ENCODE data around the gene PSMA4. TPM values are rescaled to one million over a fixed set of nuclear protein-coding genes. Genes with fewer than 3 reads are reported as not detected.

The PSMA4 gene
- total RNA-seq, 2 donors from 2014 or later: 33.6 to 51.6 TPM

DNA sequence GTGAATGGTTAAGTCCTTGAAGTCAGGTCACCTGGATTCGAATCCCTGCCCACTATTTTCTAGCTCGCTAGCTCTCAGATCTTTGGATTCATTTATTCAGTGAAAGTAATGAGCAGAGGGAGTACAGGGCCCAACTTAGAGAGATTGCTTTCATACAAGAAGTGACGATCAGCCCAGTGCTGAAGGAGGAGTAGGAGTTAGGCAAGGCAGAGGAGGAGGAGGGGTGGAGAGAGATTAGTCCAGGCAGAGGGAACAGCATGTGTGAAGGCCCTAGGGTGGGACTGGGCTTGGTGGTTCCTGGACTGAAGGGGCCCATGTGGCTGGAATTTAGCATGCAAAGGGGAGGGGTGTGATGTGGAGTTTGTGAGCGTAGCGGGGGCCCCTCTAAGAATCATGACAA is 21.2 kb downstream of the PSMA4 start:
- DNase-seq (no peak), ATAC-seq (no peak)
- Histone ChIP-seq H3K36me3 (replicated peaks in 1 of 2; ENCODE audit: insufficient read depth in 1 of 2, low read depth in 2 of 2) (no peaks in the 10 kb centered on the region), H3K4me3 (no peak overlapping the region), H3K27me3 (no peaks in the 10 kb centered on the region), H3K4me1 (peaks cover 14% of the 10 kb centered on the region), H3K27ac (no peak overlapping the region), H3K9me3 (no peaks in the 10 kb centered on the region)
- WGBS, 2 donors: 73 to 84% methylated on average over 5 of the region's 5 CpGs
- TF ChIP-seq POLR2A (IDR thresholded peaks at IDR 0.05): no peak
- TF ChIP-seq, protein P1, sequence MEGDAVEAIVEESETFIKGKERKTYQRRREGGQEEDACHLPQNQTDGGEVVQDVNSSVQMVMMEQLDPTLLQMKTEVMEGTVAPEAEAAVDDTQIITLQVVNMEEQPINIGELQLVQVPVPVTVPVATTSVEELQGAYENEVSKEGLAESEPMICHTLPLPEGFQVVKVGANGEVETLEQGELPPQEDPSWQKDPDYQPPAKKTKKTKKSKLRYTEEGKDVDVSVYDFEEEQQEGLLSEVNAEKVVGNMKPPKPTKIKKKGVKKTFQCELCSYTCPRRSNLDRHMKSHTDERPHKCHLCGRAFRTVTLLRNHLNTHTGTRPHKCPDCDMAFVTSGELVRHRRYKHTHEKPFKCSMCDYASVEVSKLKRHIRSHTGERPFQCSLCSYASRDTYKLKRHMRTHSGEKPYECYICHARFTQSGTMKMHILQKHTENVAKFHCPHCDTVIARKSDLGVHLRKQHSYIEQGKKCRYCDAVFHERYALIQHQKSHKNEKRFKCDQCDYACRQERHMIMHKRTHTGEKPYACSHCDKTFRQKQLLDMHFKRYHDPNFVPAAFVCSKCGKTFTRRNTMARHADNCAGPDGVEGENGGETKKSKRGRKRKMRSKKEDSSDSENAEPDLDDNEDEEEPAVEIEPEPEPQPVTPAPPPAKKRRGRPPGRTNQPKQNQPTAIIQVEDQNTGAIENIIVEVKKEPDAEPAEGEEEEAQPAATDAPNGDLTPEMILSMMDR (IDR thresholded peaks at IDR 0.05): no peak
- intact Hi-C loops (cut with DNase I): no loop called here

GRCh38 chr15:78563092-78563491 is 22.8 kb downstream of the PSMA4 start:
- ATAC-seq: no peak
- no peaks in the 10 kb centered on the region for H3K9me3 ChIP-seq
- WGBS, 2 donors: 87 to 94% methylated on average over 2 of the region's 2 CpGs
- no peaks in the 10 kb centered on the region for H3K27me3 ChIP-seq
- no peak overlapping the region for H3K4me3 ChIP-seq
- no peak for TF ChIP-seq POLR2A (IDR thresholded peaks at IDR 0.05)
- TF ChIP-seq, protein P1 (IDR thresholded peaks at IDR 0.05): no peak
- H3K36me3 ChIP-seq (replicated peaks in 1 of 2; ENCODE audit: insufficient read depth in 1 of 2, low read depth in 2 of 2): no peaks in the 10 kb centered on the region
- peaks cover 17% of the 10 kb centered on the region for H3K4me1 ChIP-seq
- intact Hi-C loops (cut with DNase I): no loop called here
- DNase-seq: no peak
- H3K27ac ChIP-seq: no peak overlapping the region

GRCh38 chr15:78564743-78565096 is 24.5 kb downstream of the PSMA4 start:
- Histone ChIP-seq H3K4me1 (peaks cover 17% of the 10 kb centered on the region), H3K36me3 (replicated peaks in 1 of 2; ENCODE audit: insufficient read depth in 1 of 2, low read depth in 2 of 2) (no peaks in the 10 kb centered on the region), H3K27me3 (no peaks in the 10 kb centered on the region), H3K4me3 (no peak overlapping the region), H3K27ac (peak overlapping the region in 1 of 4 donors; percentile 28), H3K9me3 (no peaks in the 10 kb centered on the region)
- TF ChIP-seq POLR2A (IDR thresholded peaks at IDR 0.05): no peak
- TF ChIP-seq, protein P1 (IDR thresholded peaks at IDR 0.05): no peak
- intact Hi-C loops (cut with DNase I): no loop called here
- 56 to 65% methylated on average over 11 of the region's 11 CpGs for WGBS, 2 donors
- no peak for ATAC-seq
- no peak for DNase-seq

GRCh38 chr15:78565097-78565950 is 25.1 kb downstream of the PSMA4 start, which contains the start of gene CHRNA5:
CHRNA5 (plus strand) TSS chr15:78565520; CDS start chr15:78565720, 200 bp downstream.
- peak; percentile 89 to 98 (median 97) for DNase-seq
- H3K27ac ChIP-seq: peak within 1 kb of the TSS; percentile 28 to 75 (median 54)
- H3K9me3 ChIP-seq: no peaks in the 10 kb centered on the region
- H3K36me3 ChIP-seq (replicated peaks in 1 of 2; ENCODE audit: insufficient read depth in 1 of 2, low read depth in 2 of 2): no peaks in the 10 kb centered on the region
- peak; percentile 49 to 61 (median 55) for TF ChIP-seq POLR2A (IDR thresholded peaks at IDR 0.05)
- TF ChIP-seq, protein P1 (IDR thresholded peaks at IDR 0.05): no peak
- H3K27me3 ChIP-seq: no peaks in the 10 kb centered on the region
- H3K4me1 ChIP-seq: peaks cover 17% of the 10 kb centered on the region
- intact Hi-C loops (cut with DNase I): no loop called here
- H3K4me3 ChIP-seq: peak within 1 kb of the TSS in 1 of 2 donors; percentile 8
- ATAC-seq: peak; percentile 94
- WGBS, 2 donors: 0 to 1% methylated on average over 30 to 75 of the region's 75 CpGs

Data from body of pancreas (tissue), 4 donors.